ENCODE data around the gene PRM2.

DNA sequence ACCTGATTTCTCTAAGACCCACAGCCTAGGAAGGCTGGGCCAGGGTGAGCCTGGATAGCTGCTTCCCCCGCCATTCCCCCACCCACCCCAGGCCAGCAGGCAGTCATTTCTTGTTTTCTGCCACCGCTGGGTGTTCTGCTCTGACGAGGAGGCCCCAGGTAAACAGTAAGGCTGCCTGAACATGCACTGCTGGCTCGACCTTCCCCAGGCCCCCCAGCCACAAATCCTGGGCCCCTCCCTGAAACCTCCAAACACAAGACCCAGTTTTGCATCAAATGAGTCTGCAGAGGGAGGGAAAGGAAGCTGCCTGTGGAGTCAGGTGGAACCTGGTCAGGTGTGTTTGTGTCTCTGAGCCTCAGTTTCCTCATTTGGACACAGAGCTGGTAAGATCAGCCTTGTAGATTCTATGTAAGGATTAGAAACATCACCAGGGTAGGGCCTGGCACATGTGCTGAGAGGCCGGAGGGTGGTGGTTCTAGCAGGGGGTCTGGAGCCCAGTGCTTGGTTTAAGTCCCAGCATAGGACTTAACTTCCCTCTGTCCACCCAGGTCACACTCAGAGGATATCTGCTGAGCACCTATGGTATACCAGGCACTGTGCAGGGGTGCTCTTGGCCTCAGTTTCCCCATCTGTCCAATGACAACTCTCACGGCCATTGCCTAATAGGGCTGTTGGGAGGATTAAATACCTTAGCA lies 23.7 kb upstream of the PRM2 start:
- TF ChIP-seq, protein P1, sequence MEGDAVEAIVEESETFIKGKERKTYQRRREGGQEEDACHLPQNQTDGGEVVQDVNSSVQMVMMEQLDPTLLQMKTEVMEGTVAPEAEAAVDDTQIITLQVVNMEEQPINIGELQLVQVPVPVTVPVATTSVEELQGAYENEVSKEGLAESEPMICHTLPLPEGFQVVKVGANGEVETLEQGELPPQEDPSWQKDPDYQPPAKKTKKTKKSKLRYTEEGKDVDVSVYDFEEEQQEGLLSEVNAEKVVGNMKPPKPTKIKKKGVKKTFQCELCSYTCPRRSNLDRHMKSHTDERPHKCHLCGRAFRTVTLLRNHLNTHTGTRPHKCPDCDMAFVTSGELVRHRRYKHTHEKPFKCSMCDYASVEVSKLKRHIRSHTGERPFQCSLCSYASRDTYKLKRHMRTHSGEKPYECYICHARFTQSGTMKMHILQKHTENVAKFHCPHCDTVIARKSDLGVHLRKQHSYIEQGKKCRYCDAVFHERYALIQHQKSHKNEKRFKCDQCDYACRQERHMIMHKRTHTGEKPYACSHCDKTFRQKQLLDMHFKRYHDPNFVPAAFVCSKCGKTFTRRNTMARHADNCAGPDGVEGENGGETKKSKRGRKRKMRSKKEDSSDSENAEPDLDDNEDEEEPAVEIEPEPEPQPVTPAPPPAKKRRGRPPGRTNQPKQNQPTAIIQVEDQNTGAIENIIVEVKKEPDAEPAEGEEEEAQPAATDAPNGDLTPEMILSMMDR (IDR thresholded peaks at IDR 0.05; ENCODE audit: insufficient read depth, low read length): no peak
- TF ChIP-seq POLR2AphosphoS5 (IDR thresholded peaks at IDR 0.05; ENCODE audit: low read depth): no peak

All from HL-60 (cell line).